Cardiac fibroblast (primary cell): ENCODE measurements around the gene MROH7.
"Not testable (repeated sequence)": the region's sequence is repeated elsewhere in the genome, so short reads cannot be mapped to it uniquely, and the experiment has no call there.

Experiments
- DNase-seq, 2 donors: peaks; one replicate each; pipeline versions ENCODE4 v3.0.0 to v3.0.0-alpha.2; 2010; ENCODE audit warnings: low read depth in 2 of 2
- H3K4me3 ChIP-seq, 2 donors: replicated peaks in 1 of 2; 1 replicate in 1 of 2; 2 replicates in 1 of 2; pipeline ENCODE4 v1.5.1; 2011; ENCODE audit warnings: low read depth in 2 of 2, low read length in 2 of 2, mild to moderate bottlenecking in 2 of 2, moderate library complexity in 1 of 2
- CTCF ChIP-seq: IDR thresholded peaks from one replicate; pipeline ENCODE4 v1.5.1; 2011; ENCODE audit warnings: low read depth, mild to moderate bottlenecking, low read length, inconsistent platforms

MROH7 gene

GRCh38 chr1:54619749-54620148, 21.8 kb upstream of the MROH7 start:
- no peak for DNase-seq
- H3K4me3 ChIP-seq = no peak overlapping the region
- TF ChIP-seq CTCF = no peak

GRCh38 chr1:54623216-54624007, 18.2 kb upstream of the MROH7 start, which contains the start of gene FAM151A:
Gene FAM151A (minus strand): TSS chr1:54623525. CDS start chr1:54623395, 130 bp downstream.
- H3K4me3 ChIP-seq = no peak within 1 kb of the TSS
- peak in 1 of 2 donors; percentile 10 for DNase-seq
- TF ChIP-seq CTCF = no peak

- DNase-seq = no peak
- TF ChIP-seq CTCF = no peak
These were observed 16.8 kb upstream of the MROH7 start for GRCh38 chr1:54624466-54625464.

GRCh38 chr1:54627196-54627595, 14.4 kb upstream of the MROH7 start:
- no peak overlapping the region for H3K4me3 ChIP-seq
- DNase-seq = no peak
- no peak for TF ChIP-seq CTCF

More at GRCh38 chr1:54624466-54625464, 16.8 kb upstream of the MROH7 start:
- H3K4me3 ChIP-seq = no peak overlapping the region

- not testable (repeated sequence) for DNase-seq, H3K4me3 ChIP-seq
These were observed 5.8 kb upstream of the MROH7 start for GRCh38 chr1:54635804-54636203.

GRCh38 chr1:54636461-54637446, 4.8 kb upstream of the MROH7 start:
- H3K4me3 ChIP-seq, DNase-seq: not testable (repeated sequence)

GRCh38 chr1:54640361-54640760, 1.2 kb upstream of the MROH7 start:
- DNase-seq = no peak
- H3K4me3 ChIP-seq = no peak overlapping the region
- TF ChIP-seq CTCF = no peak
